Fibroblast of upper back skin (primary cell): ENCODE results near the gene SMYD3.

Experiments used
- DNase-seq: peaks from one replicate; pipeline ENCODE4 v3.0.0-alpha.2; 2013

The SMYD3 gene

DNA sequence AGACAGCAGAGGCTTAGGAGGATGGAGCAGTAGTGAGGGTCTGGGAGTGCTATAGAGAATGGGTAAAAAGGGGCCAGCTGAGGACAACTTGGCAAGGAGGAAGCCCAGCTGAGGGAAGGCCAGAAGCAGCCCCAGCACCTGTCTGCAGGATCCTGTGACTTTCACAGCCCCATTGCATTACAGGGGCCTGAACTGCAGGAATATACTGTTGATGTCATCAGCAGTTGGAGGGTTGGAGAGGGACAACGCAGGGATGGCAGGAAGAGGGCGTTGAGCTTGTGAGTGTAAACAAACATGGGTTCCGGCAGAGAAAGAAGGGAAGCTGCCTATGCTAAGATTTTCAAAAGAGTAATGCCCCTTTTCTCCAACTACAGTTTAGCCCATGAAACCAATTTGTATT lies 628.5 kb downstream of the SMYD3 start:
- DNase-seq, result no peak

DNA sequence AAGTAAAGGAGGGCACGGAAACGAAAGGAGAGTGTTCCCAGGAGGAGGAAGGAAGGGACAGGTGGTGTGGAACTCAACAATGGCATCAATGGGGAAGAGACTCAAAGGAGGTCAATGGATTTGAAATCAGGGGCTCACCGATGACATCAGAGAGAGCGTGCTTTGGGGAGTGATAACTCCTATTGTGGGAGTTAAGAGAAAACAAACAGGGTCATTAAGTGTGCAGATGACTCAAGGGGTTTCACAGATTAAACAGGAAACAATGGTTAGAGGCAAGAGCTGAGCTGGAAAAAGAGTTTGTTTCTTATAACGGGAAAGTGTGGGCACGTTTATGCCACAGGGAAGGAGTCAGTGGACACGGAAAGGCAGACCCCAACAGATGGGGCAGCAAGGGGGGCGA lies 629.1 kb downstream of the SMYD3 start:
- no peak for DNase-seq

DNA sequence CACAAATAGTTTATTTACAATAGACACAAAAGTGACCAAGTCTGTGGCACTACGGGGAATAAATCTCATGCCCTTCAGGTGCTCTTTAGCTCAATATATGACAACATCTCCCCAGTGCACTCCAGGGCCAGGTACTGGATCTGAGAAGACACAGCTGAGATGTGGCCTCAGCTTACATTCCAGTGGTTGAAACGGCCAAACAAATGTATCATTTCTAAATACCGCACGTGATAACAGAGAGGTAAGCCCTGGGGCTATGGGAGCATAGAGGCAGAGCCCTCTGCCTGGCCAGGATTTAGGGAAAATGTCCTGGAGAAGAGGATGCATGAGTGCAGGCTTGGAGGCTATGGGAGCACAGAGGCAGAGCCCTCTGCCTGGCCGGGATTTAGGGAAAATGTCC lies 630.5 kb downstream of the SMYD3 start:
- no peak for DNase-seq

DNA sequence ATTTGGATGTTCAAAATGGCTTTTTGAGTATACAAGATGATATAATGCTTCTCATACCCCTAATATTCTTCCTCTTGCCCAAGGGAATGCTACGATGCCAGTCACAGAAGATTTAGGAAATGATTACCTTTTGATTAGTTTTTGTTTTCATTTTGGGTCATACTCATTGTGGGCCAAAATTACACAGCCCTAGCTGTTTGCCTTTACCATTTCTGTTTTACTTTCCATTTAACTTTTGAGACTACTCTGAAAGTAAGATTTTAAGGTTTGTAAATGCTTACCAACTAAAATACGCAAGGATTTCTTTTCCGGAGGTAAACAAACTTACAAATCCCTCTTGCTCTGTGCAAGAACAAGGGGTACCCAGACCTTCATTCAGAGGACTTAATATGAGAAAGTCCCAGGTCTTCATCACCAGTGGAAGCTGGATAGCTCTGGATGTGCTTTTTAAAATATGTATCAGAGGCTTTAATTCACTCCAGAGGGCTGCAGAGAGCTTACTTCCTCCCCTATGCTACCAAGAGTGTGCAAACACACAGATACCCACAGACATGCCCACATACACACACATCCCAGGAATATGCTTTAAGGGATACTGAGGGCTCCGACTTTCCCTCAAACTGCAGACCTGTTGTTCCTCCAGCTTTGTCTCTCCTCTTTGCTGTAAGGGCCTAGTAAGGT lies 631.4 kb downstream of the SMYD3 start:
- peak; percentile 36 for DNase-seq

DNA sequence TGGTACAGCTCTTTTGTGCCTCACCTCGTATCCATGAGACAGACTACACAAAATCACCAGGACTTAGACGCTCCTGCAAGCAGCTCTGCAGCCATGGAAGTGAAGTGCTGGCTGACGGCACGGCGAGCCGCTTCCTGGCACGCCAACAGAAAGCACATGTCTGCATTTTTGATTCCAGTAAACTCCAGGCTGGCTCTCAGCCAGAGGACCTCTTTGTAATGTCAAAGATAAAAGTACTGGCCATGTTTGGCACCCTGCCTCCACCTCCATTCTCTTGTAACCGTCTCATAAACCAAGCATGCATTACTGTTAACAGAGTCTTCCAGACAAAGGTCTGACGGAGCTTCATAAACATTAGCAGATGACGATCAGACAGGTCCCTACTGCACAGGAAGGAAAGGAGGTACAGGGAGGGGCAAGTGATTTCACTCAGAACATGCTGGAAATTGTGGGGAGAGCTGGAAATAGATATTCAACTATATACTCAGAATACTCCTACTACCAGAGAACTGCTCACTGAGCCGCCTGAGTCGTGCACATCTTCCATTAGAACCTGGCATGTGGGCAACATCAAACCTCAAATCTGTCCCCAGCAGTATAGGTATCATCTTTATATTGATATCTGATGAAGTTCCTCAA lies 632.0 kb downstream of the SMYD3 start:
- DNase-seq, result peak; percentile 100

DNA sequence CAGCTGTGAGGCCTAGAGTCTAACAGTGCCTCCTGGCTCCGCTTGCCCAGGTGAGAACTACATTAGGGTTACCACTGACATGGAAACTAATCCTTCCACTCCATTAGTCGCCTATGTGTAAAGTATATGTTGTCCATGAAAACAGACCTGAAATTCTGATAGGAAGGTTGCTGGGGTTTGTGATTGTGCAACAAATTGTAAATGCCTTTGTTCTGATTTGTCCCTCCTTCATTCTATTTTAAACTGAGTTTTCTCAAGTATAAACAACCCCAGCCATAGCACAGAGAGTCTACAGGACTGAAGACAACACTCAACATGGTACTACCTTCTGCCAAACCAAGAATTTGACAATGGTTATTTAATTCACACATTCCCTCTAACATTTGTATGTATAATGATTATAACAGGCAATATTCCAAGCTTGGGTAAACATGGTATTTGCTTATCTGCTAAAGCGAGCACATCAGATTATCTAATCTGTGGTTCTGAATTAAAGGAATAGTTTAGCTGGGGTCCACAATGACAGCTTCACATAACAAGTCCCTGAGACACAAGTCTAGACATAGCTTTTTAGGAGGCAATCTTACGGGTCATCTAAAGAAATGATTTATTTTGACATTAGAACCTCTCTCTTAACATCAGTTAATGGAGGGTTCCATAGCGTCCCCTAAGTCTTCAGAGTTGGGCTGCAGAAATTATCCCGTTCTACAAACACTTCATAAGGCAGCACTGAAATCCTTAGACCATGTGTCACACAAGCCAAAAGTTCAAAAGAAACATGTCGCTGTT lies 633.0 kb downstream of the SMYD3 start:
- peak; percentile 70 for DNase-seq

DNA sequence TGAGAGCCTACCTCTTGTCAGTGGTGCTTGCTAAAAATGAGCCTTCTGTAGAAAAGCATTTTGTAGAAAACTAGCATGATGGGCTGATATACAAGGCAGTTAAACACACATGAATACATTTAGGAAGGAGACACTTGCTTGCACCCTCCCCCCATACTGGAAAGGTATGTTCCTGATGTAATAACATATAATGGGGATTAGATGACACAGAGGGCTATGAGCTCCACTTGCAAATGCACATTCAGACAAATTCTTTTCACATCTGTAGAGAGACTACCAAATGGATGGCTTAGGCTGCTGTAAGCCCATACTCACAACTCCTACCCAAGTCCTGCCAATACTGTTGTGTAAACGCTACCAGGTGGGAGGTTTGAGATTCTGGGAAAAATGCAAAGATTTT lies 634.0 kb downstream of the SMYD3 start:
- DNase-seq, result peak; percentile 91

DNA sequence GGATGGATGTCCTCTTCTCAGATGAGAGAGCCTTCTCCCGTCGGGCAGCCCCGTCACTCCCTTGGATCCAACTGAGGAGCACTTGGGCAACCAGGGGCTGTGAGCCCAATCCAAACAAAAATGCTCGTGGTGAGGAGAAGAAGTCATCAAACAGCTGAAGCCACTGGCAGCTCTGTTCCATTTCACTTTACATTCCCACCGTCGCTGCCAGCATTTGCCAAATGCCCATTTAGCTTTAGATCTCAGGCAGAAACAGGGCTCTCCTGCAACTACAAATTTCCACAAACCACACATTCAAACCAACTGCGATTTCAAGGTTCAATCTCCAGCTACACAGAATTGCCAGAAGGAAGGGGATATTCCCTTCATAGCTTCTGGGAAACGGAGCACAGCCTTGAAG lies 634.6 kb downstream of the SMYD3 start:
- DNase-seq, result peak; percentile 34

DNA sequence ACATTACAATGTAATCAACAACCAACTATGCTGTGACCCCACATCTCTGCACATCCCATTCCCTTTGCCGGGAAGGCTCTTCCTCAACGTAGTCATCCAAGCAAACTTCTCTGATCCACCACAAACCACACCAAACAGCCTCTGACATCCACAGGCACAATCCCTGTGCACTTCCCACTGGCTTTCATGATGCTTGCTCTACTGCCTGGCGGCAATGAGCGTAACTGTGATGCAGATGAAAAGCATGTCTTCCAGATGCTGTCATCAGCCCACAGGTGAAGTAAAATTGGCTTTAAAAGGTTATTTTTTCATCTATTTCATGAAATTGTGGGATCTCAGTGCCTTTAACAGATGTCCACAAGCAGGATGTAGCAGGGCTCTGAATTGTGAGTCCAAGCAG lies 635.2 kb downstream of the SMYD3 start:
- peak; percentile 99 for DNase-seq

DNA sequence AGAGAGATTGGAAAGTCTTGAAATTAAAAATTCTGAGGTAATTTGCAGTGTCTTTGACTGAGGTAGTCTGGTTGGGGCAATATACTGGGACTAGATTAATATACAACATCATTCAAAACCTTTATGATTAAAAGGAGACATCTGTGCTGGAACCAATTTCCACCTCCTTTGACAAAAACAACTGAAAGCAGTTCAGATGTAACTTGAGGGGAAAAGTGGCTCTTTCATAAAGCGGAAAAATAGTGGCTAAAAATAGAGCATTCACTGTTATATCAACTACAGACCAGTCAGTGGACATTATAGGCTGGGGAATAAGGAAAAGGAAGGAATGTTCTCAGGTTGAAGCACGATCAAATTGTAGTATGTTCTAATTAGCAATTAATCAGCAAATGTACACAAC lies 635.9 kb downstream of the SMYD3 start:
- no peak for DNase-seq

DNA sequence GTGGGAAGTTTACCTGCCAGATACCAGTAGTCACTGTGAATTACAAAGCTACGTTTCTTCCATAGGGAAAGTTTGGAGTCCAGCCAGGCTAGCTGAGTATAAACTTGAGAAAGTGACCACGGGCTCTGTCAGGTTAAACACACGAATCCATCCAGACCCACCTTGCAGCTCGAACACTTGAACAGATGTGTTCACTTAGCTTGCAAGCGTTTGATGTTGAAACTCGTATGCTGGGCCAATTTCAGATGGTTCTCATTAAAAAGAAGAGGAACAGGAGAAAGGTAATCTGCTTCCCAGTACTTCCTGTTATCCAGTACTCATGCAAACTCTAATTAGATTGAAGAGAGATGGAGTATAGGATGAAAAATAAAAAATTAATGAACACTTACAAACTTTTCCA lies 636.4 kb downstream of the SMYD3 start:
- DNase-seq, result peak; percentile 88

DNA sequence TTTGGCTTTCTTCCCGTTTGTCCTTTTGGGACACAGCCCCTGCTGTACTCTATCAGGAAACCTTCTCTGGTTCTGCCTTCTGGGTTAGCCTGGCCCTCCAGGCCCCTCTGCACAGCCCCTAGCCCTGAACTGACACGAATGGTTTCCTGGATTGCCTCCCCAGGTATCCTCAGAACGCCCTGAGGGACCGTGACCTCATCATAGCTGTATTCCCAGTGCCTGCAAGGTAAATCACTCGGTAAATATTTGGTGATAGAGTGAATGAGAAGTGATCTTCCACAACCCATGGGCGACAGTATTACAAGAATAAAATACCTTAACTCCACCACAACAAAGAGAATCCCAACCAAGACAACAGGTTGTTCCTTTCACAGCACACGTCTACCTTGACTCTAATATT lies 637.2 kb downstream of the SMYD3 start:
- DNase-seq, result no peak

DNA sequence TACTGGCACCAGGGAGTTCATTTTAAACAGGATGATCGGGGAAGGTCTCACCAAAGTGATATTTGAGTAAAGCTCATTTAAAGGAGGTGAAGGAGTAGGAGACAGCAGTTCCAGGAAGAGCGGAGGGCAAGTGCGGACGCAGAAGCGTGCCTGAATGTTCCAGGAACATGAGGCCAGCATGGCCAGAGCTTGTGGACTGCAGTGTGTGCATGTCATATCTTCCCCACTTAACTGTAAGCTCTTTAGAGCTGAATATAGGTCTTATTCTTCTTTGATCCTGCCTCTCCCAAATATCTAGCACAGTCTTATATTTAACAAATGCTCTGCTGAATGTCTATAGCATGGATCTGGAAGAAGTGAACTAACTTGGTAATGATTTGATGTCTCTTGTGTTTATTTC lies 639.3 kb downstream of the SMYD3 start:
- no peak for DNase-seq

DNA sequence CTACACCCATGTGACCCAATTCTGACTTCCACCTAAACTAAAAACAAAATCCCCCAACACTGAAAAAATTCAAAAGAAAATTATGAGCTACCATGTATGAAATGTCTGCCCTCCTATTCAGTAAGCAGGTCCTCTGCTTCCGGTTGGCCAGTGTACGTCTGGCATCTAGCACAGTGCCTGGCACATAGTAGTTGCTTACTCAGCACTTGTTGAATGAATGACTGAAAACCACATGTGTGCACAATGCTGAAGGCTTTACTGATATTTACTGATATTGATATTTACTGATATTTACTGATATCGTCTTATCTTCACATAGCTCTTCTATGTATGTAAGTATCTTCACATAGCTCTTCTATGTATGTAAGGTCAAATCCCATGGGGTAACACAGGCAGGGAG lies 642.2 kb downstream of the SMYD3 start:
- DNase-seq, result no peak

DNA sequence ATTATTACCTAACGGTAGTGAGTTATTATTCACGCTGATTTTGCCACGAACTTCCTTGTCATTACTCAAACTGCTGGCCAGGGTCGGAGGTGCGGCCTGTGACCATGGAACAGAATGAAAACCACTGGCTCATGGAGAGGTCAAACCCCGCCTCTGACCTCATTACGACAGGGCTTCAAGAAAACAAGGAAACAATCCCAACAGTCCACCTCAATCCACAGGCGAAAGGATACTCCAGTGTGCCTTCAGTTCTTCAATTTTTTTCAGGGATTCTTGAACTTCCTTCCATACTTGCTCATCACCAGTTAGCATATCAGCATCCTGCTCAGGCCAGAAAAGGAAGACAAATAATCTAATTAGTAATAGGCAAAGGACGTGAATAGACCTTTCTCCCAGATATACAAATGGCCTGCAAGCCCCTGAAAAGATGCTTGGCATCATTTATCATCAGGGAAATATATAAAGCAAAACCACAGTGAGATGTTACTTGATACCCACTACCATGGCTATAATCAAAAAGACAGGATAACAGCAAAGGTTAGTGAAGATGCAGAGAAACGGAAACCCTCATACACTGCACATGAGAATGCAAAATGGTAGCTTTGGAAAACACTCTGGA lies 643.4 kb downstream of the SMYD3 start:
- DNase-seq, result no peak

DNA sequence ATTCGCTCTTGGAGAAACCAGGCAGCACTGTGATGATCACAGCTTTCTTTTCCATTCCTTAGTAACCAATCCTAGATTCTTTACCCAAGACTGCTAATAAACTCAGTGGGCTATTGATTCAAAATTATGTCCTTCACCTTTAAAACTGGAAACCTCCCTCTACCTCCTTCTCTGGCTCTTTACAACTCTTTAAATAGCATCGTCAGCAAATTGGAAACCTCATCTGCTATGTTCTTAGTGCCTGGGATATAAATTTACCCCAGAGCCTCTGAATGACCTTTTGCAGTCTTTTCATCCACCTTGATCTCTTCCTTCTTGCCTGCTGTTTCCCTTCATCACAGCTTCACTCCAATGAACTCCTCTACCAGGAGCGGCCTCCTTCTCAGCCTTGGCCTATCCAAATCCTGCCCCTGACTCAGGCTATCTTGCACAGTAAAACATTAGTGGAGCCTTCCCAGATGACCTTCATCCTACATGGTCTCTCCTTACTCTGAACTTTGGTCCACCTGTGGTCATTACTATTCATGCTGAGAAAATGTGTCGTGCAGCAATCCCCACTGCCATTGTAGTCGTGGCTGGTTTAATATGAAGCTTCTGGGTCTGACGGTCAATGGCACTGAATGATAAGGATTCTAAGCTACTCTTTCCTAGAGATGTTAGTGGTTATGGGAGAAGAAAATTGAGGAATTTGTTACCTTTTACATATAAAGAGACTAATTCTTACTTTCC lies 644.1 kb downstream of the SMYD3 start:
- DNase-seq, result no peak

DNA sequence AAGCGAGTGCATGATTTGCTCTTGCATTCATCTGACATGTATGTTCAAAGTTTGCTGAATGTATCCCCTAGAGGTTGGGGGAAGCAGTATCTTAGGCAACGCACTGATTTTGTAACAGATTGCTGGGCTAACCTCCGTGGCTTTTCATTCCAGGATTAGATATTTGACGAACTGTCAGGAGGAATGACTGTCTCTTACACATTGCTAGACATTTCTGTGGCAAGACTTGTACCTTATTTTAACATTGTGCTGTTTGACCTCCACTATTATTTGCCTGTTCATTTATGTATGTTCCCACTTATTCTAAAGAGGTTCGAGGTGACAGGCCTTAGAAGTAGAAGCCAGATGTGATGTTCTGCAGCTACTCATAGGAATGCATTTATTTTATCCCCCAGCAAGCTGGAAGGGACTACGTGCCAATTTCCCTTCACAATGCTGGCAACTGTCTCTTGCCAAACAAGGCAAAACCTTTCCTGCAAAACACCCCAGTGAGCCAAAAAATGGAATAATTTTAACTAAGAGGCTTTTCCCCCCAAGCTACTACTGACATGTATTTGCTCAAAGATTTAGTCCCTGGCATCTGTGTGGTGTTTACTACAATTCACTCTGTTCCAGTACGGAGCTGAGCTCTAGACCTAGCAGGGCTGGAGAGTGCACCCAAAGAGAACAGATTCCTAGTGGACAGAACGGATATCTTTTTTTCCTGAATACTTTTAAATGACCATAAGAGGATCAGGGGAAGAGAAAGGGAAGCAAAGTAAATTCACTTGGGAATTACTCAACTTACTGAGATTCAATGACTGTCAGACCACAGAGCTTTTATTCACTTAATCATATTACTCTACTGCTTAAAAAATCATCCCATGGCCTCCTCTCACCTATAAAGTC lies 646.2 kb downstream of the SMYD3 start:
- peak; percentile 98 for DNase-seq

DNA sequence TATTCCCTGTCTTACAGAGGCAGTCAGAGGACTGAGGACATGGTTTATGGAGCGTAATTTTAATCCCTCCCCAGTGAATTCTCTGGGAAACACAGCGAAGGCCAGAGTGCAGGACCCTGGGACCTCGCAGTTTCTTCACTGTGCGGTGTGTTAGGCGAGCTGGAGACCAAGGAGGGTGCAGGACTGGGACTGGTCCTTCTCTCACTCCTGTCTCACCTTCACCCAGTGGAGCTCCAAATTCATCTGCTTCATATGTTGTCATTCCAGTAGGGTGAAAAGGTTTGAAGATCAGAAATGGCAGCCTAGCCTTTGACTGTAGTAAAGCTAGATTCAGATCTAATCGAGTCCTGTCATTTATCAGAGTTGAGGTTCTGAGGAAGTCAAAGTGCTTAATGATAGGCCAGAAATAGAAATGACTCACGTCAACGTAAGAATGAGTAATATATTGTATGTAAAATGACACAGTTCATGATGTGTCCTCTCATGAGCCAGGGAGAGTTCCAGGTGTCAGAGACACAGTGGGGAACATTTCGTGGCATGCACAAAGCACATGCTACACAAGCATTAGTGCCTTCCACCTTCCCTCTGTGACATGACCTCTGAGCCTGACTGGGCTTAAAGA lies 647.5 kb downstream of the SMYD3 start:
- peak; percentile 75 for DNase-seq

DNA sequence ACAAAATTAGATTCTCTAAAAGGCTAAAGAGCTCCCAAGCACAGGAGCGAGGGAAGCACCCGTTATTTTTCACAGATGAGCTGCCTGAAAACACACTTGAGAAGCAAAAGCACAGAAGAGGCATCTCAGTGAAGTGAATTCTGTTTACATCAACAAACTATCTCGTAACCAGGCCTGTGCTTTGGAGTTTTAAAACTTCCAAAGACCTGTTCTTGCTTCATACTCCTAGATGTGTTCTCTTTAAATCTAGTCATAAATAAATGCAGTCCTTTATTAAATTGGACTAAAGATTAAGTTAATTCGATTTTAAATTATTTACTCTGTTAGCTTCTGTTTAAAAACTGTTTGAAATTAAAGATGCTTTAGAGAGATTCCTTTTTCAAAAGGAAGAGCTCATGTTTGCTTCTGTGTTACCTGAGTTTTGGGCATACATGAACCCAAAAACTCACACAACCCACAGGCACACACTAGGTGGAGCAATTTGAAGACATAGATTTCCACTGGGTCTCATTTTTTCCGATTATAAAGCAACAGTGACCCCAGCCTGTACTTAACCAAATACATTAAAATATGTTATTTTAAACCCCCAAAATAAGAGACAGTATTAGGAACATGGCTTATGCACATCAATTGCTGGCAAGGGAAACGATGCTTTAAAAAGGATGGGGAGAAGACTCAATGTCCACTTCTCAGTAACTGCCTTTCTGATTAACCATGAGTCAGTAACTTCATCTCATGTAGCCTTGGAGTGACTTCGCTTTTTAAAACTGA lies 648.2 kb downstream of the SMYD3 start:
- DNase-seq, result peak; percentile 70

DNA sequence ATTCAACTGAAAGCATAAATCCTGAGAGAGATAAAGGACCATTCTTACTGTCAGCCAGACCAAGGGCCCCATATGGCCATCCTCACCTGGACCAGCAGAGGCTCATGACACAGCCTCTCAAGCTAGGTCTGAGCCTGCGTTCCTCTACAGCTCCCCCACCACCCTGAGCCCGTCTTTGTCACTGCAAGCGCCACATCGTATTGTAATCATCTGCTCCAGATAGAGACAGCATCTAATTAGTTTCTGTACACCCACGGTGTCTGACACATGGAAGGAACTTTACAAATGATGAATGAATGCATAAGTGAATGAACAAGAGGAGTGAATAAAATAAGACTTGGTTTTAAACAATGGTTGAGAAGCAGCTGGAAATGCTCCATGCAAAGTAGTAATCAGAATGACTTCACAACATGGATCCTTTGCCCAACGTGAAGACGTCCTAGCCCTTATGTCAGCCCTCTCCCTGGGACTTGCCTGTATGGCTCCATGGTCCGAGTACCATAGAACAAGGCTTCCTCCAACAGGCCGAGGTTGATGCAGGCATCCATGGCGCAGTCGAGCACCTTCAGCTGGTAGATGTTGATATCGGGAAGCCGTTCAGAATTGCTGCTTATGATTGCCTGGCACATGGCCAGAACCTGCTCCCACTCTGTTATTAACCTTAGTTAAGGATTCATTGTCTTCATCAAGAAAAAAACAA lies 648.9 kb downstream of the SMYD3 start:
- no peak for DNase-seq
